ENCODE measurements around the gene SEMA4D. TPM values are rescaled to one million over a fixed set of nuclear protein-coding genes. Genes with fewer than 3 reads are reported as not detected.

Gene SEMA4D
- total and polyA plus RNA-seq, 10 donors, result 23.0 to 193 (median 157) TPM

DNA sequence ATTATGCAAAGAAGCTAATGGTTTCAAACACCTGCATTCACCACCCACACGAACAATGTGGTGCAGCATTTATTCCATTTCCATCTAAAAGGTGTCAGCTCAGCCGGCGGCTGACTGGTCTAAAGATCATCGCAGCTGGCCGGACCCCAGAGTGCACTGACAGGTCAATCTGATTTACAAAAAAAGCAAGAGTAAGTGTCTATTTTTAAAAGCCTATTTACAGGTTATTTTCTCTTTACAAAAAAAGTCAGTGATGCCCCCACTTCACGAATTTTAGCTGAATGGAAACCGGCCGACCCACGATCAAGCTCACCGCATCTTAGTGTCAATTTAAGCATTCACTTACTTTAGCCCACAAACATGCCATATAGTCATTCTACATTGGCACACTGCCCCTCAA lies 58.3 kb downstream of the SEMA4D start:
- Histone ChIP-seq H3K27me3 (replicated peaks in 1 of 7) (no peaks in the 10 kb centered on the region), H3K27ac (peak overlapping the region in 4 of 8 donors; percentile 23 to 81 (median 74)), H3K4me1 (peaks cover 48 to 98% (median 92%) of the 10 kb centered on the region in 6 donors), H3K9me3 (no peaks in the 10 kb centered on the region), H3K36me3 (peaks cover 0 to 64% (median 0%) of the 10 kb centered on the region in 6 donors), H3K4me3 (no peak overlapping the region)
- intact Hi-C loops (cut with DNase I; ENCODE audit: low total_unique reads), result no loop called here
- DNase-seq, result no peak
- 69 to 86% (median 79%) methylated on average over 10 of the region's 10 CpGs for WGBS, 5 donors
- TF ChIP-seq POLR2AphosphoS5 (IDR thresholded peaks at IDR 0.05) (no peak), POLR2A (IDR thresholded peaks at IDR 0.05) (no peak)
- TF ChIP-seq, protein P1, sequence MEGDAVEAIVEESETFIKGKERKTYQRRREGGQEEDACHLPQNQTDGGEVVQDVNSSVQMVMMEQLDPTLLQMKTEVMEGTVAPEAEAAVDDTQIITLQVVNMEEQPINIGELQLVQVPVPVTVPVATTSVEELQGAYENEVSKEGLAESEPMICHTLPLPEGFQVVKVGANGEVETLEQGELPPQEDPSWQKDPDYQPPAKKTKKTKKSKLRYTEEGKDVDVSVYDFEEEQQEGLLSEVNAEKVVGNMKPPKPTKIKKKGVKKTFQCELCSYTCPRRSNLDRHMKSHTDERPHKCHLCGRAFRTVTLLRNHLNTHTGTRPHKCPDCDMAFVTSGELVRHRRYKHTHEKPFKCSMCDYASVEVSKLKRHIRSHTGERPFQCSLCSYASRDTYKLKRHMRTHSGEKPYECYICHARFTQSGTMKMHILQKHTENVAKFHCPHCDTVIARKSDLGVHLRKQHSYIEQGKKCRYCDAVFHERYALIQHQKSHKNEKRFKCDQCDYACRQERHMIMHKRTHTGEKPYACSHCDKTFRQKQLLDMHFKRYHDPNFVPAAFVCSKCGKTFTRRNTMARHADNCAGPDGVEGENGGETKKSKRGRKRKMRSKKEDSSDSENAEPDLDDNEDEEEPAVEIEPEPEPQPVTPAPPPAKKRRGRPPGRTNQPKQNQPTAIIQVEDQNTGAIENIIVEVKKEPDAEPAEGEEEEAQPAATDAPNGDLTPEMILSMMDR (IDR thresholded peaks at IDR 0.05 in 8 of 11, conservative IDR thresholded peaks at IDR 0.05 in 3 of 11), result no peak

DNA sequence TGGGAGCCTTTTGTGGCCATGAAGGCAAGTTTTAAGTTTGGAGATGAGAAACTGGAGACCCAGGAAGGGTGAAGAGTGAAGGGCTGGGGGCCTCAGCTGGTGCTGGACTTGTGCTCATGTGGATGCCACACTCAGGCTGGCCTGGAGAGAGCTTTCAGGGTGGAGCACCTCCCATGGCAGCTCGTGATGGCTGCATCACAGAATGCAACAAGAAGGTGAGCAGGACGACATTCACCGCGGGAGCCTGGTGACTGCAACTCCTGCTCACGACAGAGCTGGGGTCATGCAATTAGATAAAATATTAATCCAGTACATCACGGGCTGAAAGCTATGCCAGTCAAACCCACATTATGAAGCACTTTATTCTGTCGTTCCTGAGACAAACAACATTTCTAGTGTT lies 59.7 kb downstream of the SEMA4D start:
- peak overlapping the region in 5 of 8 donors; percentile 0 to 74 (median 63) for H3K27ac ChIP-seq
- H3K27me3 ChIP-seq (replicated peaks in 1 of 7), result no peaks in the 10 kb centered on the region
- peaks cover 40 to 98% (median 85%) of the 10 kb centered on the region in 6 donors for H3K4me1 ChIP-seq
- no peaks in the 10 kb centered on the region for H3K9me3 ChIP-seq
- 87 to 94% (median 93%) methylated on average over 7 of the region's 7 CpGs for WGBS, 5 donors
- intact Hi-C loops (cut with DNase I; ENCODE audit: low total_unique reads), result no loop called here
- no peak overlapping the region for H3K4me3 ChIP-seq
- no peak for TF ChIP-seq POLR2A (IDR thresholded peaks at IDR 0.05)
- TF ChIP-seq, protein P1 (IDR thresholded peaks at IDR 0.05 in 8 of 11, conservative IDR thresholded peaks at IDR 0.05 in 3 of 11), result no peak
- TF ChIP-seq POLR2AphosphoS5 (IDR thresholded peaks at IDR 0.05), result no peak
- DNase-seq, result no peak
- peaks cover 0 to 67% (median 0%) of the 10 kb centered on the region in 6 donors for H3K36me3 ChIP-seq

DNA sequence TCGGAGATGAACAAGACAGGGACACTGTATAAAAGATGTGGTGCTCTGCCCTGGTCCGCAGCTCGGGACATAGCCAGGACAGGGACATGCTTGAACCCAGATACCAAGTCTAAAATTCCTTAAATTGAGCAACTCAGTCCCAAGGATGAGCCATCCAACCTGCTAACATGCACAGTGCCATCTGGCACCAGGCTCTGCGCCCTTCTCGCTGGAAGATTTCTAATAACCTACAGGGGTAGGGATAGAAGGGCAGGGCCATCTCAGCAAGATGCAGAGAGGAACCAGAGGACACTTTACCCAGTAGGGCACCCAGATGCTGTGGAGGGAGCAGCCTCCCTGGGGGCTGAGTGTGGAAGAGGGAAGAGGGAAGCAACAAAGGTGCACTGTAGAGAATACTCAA lies 60.1 kb downstream of the SEMA4D start:
- 73 to 92% (median 90%) methylated on average over 5 of the region's 5 CpGs for WGBS, 5 donors
- Histone ChIP-seq H3K36me3 (peaks cover 0 to 67% (median 0%) of the 10 kb centered on the region in 6 donors), H3K4me1 (peaks cover 36 to 98% (median 85%) of the 10 kb centered on the region in 6 donors), H3K4me3 (peak overlapping the region in 1 of 8 donors; percentile 4), H3K9me3 (no peaks in the 10 kb centered on the region), H3K27ac (peak overlapping the region in 5 of 8 donors; percentile 0 to 74 (median 63)), H3K27me3 (replicated peaks in 1 of 7) (no peaks in the 10 kb centered on the region)
- no peak for DNase-seq
- no peak for TF ChIP-seq POLR2AphosphoS5 (IDR thresholded peaks at IDR 0.05)
- no peak for TF ChIP-seq POLR2A (IDR thresholded peaks at IDR 0.05)
- TF ChIP-seq, protein P1 (IDR thresholded peaks at IDR 0.05 in 8 of 11, conservative IDR thresholded peaks at IDR 0.05 in 3 of 11), result no peak
- intact Hi-C loops (cut with DNase I; ENCODE audit: low total_unique reads), result no loop called here

DNA sequence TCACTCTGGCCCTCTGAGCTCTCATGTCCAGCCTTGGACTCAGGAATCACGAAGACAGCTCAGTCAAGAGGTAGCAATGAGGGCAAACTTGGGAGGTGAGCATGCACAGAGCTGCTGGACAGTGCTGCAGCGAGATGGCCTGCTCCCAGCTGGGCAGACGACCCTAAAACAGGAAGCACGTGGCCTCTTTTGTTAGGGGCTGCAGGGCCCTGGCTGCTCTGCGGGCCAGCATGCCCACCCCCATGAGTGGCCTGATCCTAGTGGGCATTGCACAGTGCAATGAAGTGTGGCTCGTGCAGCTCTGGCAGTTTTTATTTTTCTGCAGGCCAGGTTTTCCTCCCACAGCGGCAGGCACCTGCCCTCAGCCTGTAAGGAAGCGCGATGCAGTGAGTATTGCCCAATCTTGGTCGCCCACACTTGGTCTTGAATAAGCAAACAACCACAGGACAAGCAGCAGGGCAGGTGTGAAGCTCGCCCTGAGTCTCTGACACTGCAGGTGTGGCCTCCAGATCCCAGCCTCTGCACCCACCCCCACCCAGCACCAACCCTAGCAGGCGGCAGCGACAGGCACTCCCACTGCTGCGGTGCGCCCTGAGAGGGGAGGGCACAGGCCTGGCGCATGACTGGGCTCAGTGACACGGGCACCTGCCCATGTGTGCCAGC lies 60.8 kb downstream of the SEMA4D start:
- WGBS, 5 donors, result 36 to 51% (median 42%) methylated on average over 8 to 17 of the region's 17 CpGs
- intact Hi-C loops (cut with DNase I; ENCODE audit: low total_unique reads), result no loop called here
- H3K36me3 ChIP-seq, result peaks cover 0 to 61% (median 0%) of the 10 kb centered on the region in 6 donors
- no peaks in the 10 kb centered on the region for H3K27me3 ChIP-seq (replicated peaks in 1 of 7)
- peaks cover 35 to 98% (median 85%) of the 10 kb centered on the region in 6 donors for H3K4me1 ChIP-seq
- no peaks in the 10 kb centered on the region for H3K9me3 ChIP-seq
- DNase-seq, result peak; percentile 91
- peak overlapping the region in 5 of 8 donors; percentile 9 to 74 (median 63) for H3K27ac ChIP-seq
- peak overlapping the region in 1 of 8 donors; percentile 4 for H3K4me3 ChIP-seq
- TF ChIP-seq POLR2AphosphoS5 (IDR thresholded peaks at IDR 0.05) (peak; percentile 66 to 79 (median 77)), POLR2A (IDR thresholded peaks at IDR 0.05) (no peak)

Data from spleen (tissue), 11 donors.